GM19099 (cell line): Measurements from ENCODE around the gene LRRC10B.

ENCODE experiments used
- POLR2A ChIP-seq: IDR thresholded peaks from 3 replicates; pipeline ENCODE4 v1.6.1; 2011; ENCODE audit warnings: low read depth; ENCODE audit not compliant: insufficient read length; ENCODE audit errors: extremely low read depth

LRRC10B gene

DNA sequence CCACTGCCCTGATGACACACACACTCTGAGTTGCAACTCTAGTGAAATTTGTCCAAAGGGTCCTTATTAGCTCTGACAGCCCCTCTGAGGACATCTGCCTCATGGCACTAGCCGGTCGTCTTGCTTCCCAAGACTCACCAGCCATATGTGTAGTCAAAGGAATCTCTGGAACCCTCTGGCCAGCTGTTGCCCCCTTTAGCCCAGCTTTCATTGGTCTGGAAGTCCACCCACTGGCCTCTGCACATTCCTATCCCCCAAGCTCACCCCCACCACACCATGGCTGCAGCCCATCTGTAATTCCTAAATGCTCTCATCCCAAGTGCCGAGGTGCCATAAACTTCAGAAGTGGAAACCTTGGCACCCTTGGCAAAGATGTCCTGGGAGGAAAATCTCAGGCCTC, 48.1 kb downstream of the LRRC10B start:
- no peak for TF ChIP-seq POLR2A
